SK-N-SH treated with all-trans-retinoic acid at 6 μM for 48 hours (cell line): ENCODE data around the gene TMEM259.
A peak's percentile ranks its signal among the peaks of the same experiment; 100 is the strongest.

Source experiments
- ATAC-seq: fragments of 200-7000 bp; cut with Tn5 transposase; 3 replicates; pipeline ENCODE4 v1.9.1; 2020; ENCODE audit warnings: mild to moderate bottlenecking, moderate library complexity
- ARNTL ChIP-seq: fragments of 450-650 bp; formaldehyde crosslinking; IDR thresholded peaks from 2 replicates; pipeline ENCODE4 v1.5.0; 2020; ENCODE audit warnings: low read depth, mild to moderate bottlenecking, moderate library complexity, borderline replicate concordance
- BACH2 ChIP-seq: fragments of 250-450 bp; sonication (Bioruptor Pico); IDR thresholded peaks from 2 replicates; pipeline ENCODE4 v1.9.0; 2021; ENCODE audit warnings: mild to moderate bottlenecking, borderline replicate concordance
- CREB5 ChIP-seq: fragments of 250-450 bp; sonication (Bioruptor Pico); IDR thresholded peaks from 2 replicates; pipeline ENCODE4 v1.5.1; 2020; ENCODE audit warnings: low read depth, mild to moderate bottlenecking, moderate library complexity
- CSRNP3 ChIP-seq: fragments of 250-450 bp; sonication (Bioruptor Pico); IDR thresholded peaks from 2 replicates; pipeline ENCODE4 v1.5.1; 2021; ENCODE audit warnings: mild to moderate bottlenecking, moderate library complexity
- ESRRG ChIP-seq: fragments of 250-450 bp; sonication (Bioruptor Pico); IDR thresholded peaks from 2 replicates; pipeline ENCODE4 v1.6.1; 2021; ENCODE audit warnings: mild to moderate bottlenecking
- GLIS3 ChIP-seq: fragments of 250-450 bp; sonication (Bioruptor Pico); IDR thresholded peaks from 2 replicates; pipeline ENCODE4 v1.5.0; 2020; ENCODE audit warnings: mild to moderate bottlenecking, moderate library complexity
- ISL1 ChIP-seq: fragments of 250-450 bp; sonication (Bioruptor Pico); IDR thresholded peaks from 2 replicates; pipeline ENCODE4 v2.1.2; 2022; ENCODE audit warnings: mild to moderate bottlenecking, moderate library complexity
- POU6F1 ChIP-seq: fragments of 250-450 bp; sonication (Bioruptor Pico); IDR thresholded peaks from 2 replicates; pipeline ENCODE4 v1.8.0; 2021; ENCODE audit warnings: low read depth, mild to moderate bottlenecking, moderate library complexity, borderline replicate concordance
- PPARA ChIP-seq: fragments of 250-450 bp; sonication (Bioruptor Pico); IDR thresholded peaks from 2 replicates; pipeline ENCODE4 v1.5.0; 2020; ENCODE audit warnings: mild to moderate bottlenecking, borderline replicate concordance
- RARB ChIP-seq: fragments of 250-450 bp; sonication (Bioruptor Pico); IDR thresholded peaks from 2 replicates; pipeline ENCODE4 v1.8.0; 2021; ENCODE audit warnings: mild to moderate bottlenecking, moderate library complexity
- SNAI2 ChIP-seq: fragments of 250-450 bp; sonication (Bioruptor Pico); IDR thresholded peaks from 2 replicates; pipeline ENCODE4 v1.5.0; 2020; ENCODE audit warnings: mild to moderate bottlenecking, moderate library complexity
- TCF4 ChIP-seq: fragments of 250-450 bp; sonication (Bioruptor Pico); IDR thresholded peaks from 2 replicates; pipeline ENCODE4 v1.8.0; 2021; ENCODE audit warnings: mild to moderate bottlenecking, moderate library complexity, borderline replicate concordance
- TOX ChIP-seq: fragments of 250-450 bp; sonication (Bioruptor Pico); IDR thresholded peaks from 2 replicates; pipeline ENCODE4 v1.8.0; 2021; ENCODE audit warnings: mild to moderate bottlenecking, moderate library complexity, borderline replicate concordance
- TSHZ2 ChIP-seq: fragments of 250-450 bp; sonication (Bioruptor Pico); IDR thresholded peaks from 2 replicates; pipeline ENCODE4 v1.5.0; 2020; ENCODE audit warnings: mild to moderate bottlenecking, moderate library complexity
- ZC3H10 ChIP-seq: fragments of 250-450 bp; sonication (Bioruptor Pico); IDR thresholded peaks from 2 replicates; pipeline ENCODE4 v1.5.1; 2021; ENCODE audit warnings: mild to moderate bottlenecking, moderate library complexity
- ZFP3 ChIP-seq: fragments of 250-450 bp; sonication (Bioruptor Pico); IDR thresholded peaks from 2 replicates; pipeline ENCODE4 v1.5.0; 2020; ENCODE audit warnings: mild to moderate bottlenecking, moderate library complexity
- ZFP30 ChIP-seq: fragments of 450-650 bp; formaldehyde crosslinking; IDR thresholded peaks from 2 replicates; pipeline ENCODE4 v1.5.0; 2022; ENCODE audit warnings: mild to moderate bottlenecking, moderate library complexity
- ZNF565 ChIP-seq: fragments of 450-650 bp; formaldehyde crosslinking; conservative IDR thresholded peaks from 2 replicates; pipeline ENCODE4 v1.5.0; 2020; ENCODE audit warnings: low read depth, mild to moderate bottlenecking, moderate library complexity
- ZNF70 ChIP-seq: fragments of 450-650 bp; formaldehyde crosslinking; IDR thresholded peaks from 2 replicates; pipeline ENCODE4 v1.5.0; 2020; ENCODE audit warnings: mild to moderate bottlenecking, moderate library complexity
- ZNF8 ChIP-seq: fragments of 450-650 bp; formaldehyde crosslinking; IDR thresholded peaks from 2 replicates; pipeline ENCODE4 v1.5.0; 2020; ENCODE audit warnings: mild to moderate bottlenecking, moderate library complexity

Gene TMEM259

DNA sequence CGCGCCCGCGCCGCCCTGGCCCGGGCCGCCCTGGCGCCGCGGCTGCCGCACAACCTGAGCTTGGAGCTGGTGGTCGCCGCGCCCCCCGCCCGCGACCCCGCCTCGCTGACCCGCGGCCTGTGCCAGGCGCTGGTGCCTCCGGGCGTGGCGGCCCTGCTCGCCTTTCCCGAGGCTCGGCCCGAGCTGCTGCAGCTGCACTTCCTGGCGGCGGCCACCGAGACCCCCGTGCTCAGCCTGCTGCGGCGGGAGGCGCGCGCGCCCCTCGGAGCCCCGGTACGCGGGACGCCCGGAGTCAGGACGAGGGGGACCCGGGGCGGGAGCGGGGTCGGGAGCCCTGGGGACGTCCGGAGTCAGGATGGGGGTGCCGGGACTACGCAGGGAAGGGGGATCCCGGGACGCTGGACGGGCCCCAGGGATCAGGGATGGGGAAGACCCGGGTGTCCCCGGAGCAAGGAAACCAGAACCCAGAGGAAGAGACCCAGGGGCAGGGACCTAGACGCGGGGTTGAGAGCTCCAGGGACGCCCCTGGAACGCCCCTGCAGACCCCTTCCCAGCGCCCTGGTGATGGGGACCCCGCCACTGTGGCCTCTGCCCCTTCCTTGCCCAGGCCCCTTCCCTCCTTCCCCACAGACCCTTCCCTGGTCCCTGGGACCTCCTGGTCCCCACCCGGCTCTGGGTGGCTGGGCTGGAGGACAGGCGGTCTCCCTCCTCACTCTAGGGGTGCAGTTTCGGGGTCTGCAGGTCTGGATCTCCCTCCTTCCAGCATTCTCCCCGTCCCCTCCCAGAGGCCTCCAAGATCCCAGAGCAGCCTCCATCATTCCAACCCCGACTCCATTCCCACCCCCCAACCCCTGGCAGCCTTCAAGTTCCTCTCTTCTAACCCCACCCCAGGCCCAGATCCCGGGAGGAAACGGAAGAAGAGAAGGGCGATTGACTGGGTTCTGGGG lies 20.1 kb downstream of the TMEM259 start:
- no peak for ATAC-seq
- no peak for TF ChIP-seq TCF4 (CRISPR knock-in tag)
- TF ChIP-seq ARNTL (CRISPR knock-in tag), result no peak
- no peak for TF ChIP-seq PPARA (CRISPR knock-in tag)
- TF ChIP-seq GLIS3, result no peak
- TF ChIP-seq TSHZ2, result no peak
- no peak for TF ChIP-seq ZC3H10 (CRISPR knock-in tag)
- no peak for TF ChIP-seq ZFP30
- no peak for TF ChIP-seq ISL1 (CRISPR knock-in tag)
- no peak for TF ChIP-seq RARB (CRISPR knock-in tag)
- no peak for TF ChIP-seq ZNF565 (CRISPR knock-in tag)
- TF ChIP-seq CSRNP3 (CRISPR knock-in tag), result no peak
- TF ChIP-seq BACH2, result no peak
- TF ChIP-seq ZNF70 (CRISPR knock-in tag), result no peak
- no peak for TF ChIP-seq CREB5 (CRISPR knock-in tag)

DNA sequence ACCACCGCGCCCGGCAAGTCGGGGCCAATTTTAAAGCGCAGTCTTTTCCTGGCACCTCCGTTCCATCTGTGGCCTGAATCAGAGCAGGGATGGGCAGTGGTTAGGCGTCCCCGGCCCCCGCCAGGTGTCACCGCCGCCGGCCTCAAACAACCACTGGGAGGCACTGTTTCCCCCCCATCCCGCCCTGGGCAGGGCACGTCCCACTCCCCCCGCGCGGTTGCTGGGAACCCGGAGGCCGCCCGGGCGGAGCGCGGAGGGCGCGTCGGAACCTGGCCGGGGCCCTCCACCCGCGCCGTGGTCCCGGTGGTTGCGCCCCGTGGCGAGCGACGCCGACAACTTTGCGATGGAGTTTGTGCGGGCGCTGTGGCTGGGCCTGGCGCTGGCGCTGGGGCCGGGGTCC lies 20.8 kb downstream of the TMEM259 start, which contains the start of gene GRIN3B:
Gene GRIN3B (plus strand): TSS at position 325 of the 400 bp plus-strand sequence. CDS start 19 bp downstream, at position 344.
- no peak for TF ChIP-seq ESRRG (CRISPR knock-in tag)
- no peak for TF ChIP-seq SNAI2 (CRISPR knock-in tag)
- no peak for TF ChIP-seq TOX (CRISPR knock-in tag)
- no peak for TF ChIP-seq GLIS3
- TF ChIP-seq ZNF8 (CRISPR knock-in tag), result no peak
- no peak for TF ChIP-seq TSHZ2
- TF ChIP-seq CSRNP3 (CRISPR knock-in tag), result no peak
- no peak for TF ChIP-seq CREB5 (CRISPR knock-in tag)
- TF ChIP-seq BACH2, result no peak
- TF ChIP-seq ZC3H10 (CRISPR knock-in tag), result no peak
- no peak for TF ChIP-seq ZNF70 (CRISPR knock-in tag)
- TF ChIP-seq ZNF565 (CRISPR knock-in tag), result no peak
- no peak for TF ChIP-seq POU6F1 (CRISPR knock-in tag)
- TF ChIP-seq PPARA (CRISPR knock-in tag), result no peak
- no peak for TF ChIP-seq ZFP3
- ATAC-seq, result peak; percentile 9; the same call in 2 of the 3 replicates
